GM13977 (cell line): Measurements from ENCODE around the gene POLR3GL.

Experiments used
- DNase-seq: peaks from one replicate; pipeline ENCODE4 v3.0.0; 2012; ENCODE audit warnings: low spot score
- in situ Hi-C: fragments of 300-500 bp; cut with MboI; formaldehyde crosslinking; loops from one replicate; pipeline ENCODE4 v1.12.0; 2022; ENCODE audit warnings: low sequenced_read_pairs, low pct_unique_long_range_greater_than_20kb, mixed read lengths, inconsistent platforms; ENCODE audit not compliant: unreplicated experiment
- TF ChIP-seq, protein P1 (sequence below): IDR thresholded peaks from 2 replicates; pipeline ENCODE4 v1.5.1; 2012; ENCODE audit warnings: mild to moderate bottlenecking, control low read depth; ENCODE audit not compliant: insufficient read depth; ENCODE audit errors: extremely low read depth, missing control alignments

POLR3GL gene

GRCh38 chr1:145985502-145986439 lies 21.3 kb downstream of the POLR3GL start:
- TF ChIP-seq, protein P1, sequence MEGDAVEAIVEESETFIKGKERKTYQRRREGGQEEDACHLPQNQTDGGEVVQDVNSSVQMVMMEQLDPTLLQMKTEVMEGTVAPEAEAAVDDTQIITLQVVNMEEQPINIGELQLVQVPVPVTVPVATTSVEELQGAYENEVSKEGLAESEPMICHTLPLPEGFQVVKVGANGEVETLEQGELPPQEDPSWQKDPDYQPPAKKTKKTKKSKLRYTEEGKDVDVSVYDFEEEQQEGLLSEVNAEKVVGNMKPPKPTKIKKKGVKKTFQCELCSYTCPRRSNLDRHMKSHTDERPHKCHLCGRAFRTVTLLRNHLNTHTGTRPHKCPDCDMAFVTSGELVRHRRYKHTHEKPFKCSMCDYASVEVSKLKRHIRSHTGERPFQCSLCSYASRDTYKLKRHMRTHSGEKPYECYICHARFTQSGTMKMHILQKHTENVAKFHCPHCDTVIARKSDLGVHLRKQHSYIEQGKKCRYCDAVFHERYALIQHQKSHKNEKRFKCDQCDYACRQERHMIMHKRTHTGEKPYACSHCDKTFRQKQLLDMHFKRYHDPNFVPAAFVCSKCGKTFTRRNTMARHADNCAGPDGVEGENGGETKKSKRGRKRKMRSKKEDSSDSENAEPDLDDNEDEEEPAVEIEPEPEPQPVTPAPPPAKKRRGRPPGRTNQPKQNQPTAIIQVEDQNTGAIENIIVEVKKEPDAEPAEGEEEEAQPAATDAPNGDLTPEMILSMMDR = no peak
- in situ Hi-C loops = no loop called here
- no peak for DNase-seq

- DNase-seq = no peak
- TF ChIP-seq, protein P1 = no peak
- in situ Hi-C loops = no loop called here
Observed at GRCh38 chr1:145986551-145986950, 22.1 kb downstream of the POLR3GL start.

GRCh38 chr1:145987926-145988325 lies 23.4 kb downstream of the POLR3GL start:
- DNase-seq = no peak
- in situ Hi-C loops = no loop called here

DNA sequence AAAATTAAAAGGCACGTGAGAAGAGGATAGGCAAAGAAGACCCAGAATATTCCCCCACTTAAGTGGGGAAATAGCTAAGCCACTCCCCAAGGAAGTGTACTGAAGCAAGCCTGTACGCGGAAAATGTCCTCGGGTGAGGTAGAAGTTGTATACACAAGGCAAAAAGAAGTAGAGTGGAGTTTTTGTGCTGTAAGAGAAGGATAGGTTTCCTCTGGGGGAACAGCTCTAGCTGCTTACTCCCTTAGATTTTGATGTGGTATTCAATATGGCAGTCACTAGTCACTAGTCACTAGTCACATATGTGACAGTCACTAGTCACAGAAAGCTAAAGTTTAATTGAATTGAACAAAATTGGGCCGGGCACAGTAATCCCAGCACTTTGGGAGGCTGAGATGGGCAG lies 24.3 kb downstream of the POLR3GL start:
- TF ChIP-seq, protein P1 = no peak
- in situ Hi-C loops = no loop called here
- DNase-seq = no peak

More at GRCh38 chr1:145987926-145988325, 23.4 kb downstream of the POLR3GL start:
- TF ChIP-seq, protein P1 = no peak

GRCh38 chr1:145990249-145990855 lies 25.9 kb downstream of the POLR3GL start:
- in situ Hi-C loops = no loop called here
- DNase-seq = no peak
- TF ChIP-seq, protein P1 = no peak

DNA sequence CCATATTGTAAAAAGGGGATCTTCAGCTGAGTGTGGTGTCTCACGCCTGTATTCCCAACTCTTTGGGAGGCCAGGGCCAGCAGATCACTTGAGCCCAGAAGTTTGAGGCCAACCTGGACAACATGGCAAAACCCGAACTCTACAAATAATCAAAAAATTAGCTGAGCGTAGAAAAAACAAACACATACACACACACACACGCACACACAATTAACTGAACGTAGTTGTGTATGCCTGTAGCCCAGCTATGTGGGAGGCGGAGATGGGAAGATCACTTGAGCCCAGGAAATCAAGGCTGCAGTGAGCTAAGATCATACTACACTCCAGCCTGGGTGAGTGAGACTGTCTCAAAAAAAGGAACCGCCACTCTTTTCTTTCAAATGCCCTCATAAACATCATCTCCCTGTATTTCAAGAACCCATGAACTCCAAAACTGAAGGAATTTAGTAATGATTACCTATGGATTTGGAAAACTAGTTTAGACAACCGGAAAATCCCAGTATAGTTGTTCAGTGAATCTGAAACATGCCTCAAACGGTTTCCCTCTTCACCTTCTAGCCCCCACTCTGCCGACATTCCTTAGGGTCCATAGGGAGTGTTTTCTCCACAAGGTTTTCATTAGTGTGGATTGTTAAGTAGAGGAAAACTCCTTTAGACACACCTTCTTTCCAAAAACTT lies 27.4 kb downstream of the POLR3GL start:
- no peak for DNase-seq
- in situ Hi-C loops = no loop called here
- TF ChIP-seq, protein P1 = no peak
